Lower lobe of right lung (tissue), 2 donors: ENCODE results near the gene PTCRA. TPM values are rescaled to one million over a fixed set of nuclear protein-coding genes. Genes with fewer than 3 reads are reported as not detected.
A peak's percentile ranks its signal among the peaks of the same experiment; 100 is the strongest.

ENCODE experiments used
- ATAC-seq, 2 donors: fragments of 200-7000 bp; cut with Tn5 transposase; one replicate each; pipeline ENCODE4 v1.9.1; 2020 to 2022; ENCODE audit warnings: mild to moderate bottlenecking in 2 of 2, moderate library complexity in 2 of 2
- DNase-seq: peaks from one replicate; pipeline ENCODE4 v3.0.0-alpha.2; 2020
- H3K27ac ChIP-seq: fragments of 200-600 bp; one replicate; pipeline ENCODE4 v1.8.0; 2022
- H3K27me3 ChIP-seq: fragments of 200-600 bp; one replicate; pipeline ENCODE4 v1.8.0; 2022; ENCODE audit warnings: low read depth
- H3K36me3 ChIP-seq: fragments of 200-600 bp; one replicate; pipeline ENCODE4 v1.8.0; 2022; ENCODE audit warnings: mild to moderate bottlenecking
- H3K4me1 ChIP-seq: fragments of 200-600 bp; one replicate; pipeline ENCODE4 v1.8.0; 2022
- H3K4me3 ChIP-seq: fragments of 200-600 bp; one replicate; pipeline ENCODE4 v1.8.0; 2022; ENCODE audit warnings: mild to moderate bottlenecking
- H3K9me3 ChIP-seq: fragments of 200-600 bp; one replicate; pipeline ENCODE4 v1.8.0; 2022
- CTCF ChIP-seq: fragments of 200-600 bp; IDR thresholded peaks from one replicate; pipeline ENCODE4 v1.8.0; 2022; ENCODE audit warnings: antibody characterized with exemption, mild to moderate bottlenecking
- intact Hi-C: fragments of 100-400 bp; cut with DNase I; formaldehyde crosslinking; loops from one replicate; pipeline ENCODE4 v1.11.0; 2022
- total RNA-seq: library from RNA; stranded (reverse); fragmentation: NEBNext Ultra II Directional; extraction: Animal tissue kit (Norgen Biotek cat#: 25700); gene quantifications from one replicate; pipeline ENCODE4 v1.2.1, GENCODE V29; 2021
- donor health status: DM: no; HTN: yes; CAD: no; lungs with severe emphysema.

Gene PTCRA
- total RNA-seq, 1 donor from 2014 or later = 9.8 TPM

GRCh38 chr6:42935322-42935721, 19.5 kb downstream of the PTCRA start:
- H3K9me3 ChIP-seq = no peaks in the 10 kb centered on the region
- TF ChIP-seq CTCF = no peak
- H3K4me1 ChIP-seq = peaks cover 39% of the 10 kb centered on the region
- no peaks in the 10 kb centered on the region for H3K27me3 ChIP-seq
- DNase-seq (no peak), ATAC-seq (no peak)
- H3K27ac ChIP-seq = no peak overlapping the region
- H3K36me3 ChIP-seq = peaks cover 74% of the 10 kb centered on the region
- no peak overlapping the region for H3K4me3 ChIP-seq
- intact Hi-C loops = no loop called here

- DNase-seq = no peak
- Histone ChIP-seq H3K27ac (no peak overlapping the region), H3K36me3 (peaks cover 79% of the 10 kb centered on the region), H3K27me3 (no peaks in the 10 kb centered on the region), H3K4me3 (no peak overlapping the region), H3K4me1 (peaks cover 28% of the 10 kb centered on the region), H3K9me3 (no peaks in the 10 kb centered on the region)
- no peak for TF ChIP-seq CTCF
- intact Hi-C loops = no loop called here
- ATAC-seq = no peak
Measured at GRCh38 chr6:42936398-42936797, 20.5 kb downstream of the PTCRA start.

GRCh38 chr6:42937548-42938427, 21.9 kb downstream of the PTCRA start:
- Histone ChIP-seq H3K27me3 (no peaks in the 10 kb centered on the region), H3K9me3 (no peaks in the 10 kb centered on the region), H3K36me3 (peaks cover 68% of the 10 kb centered on the region), H3K4me1 (peaks cover 14% of the 10 kb centered on the region), H3K27ac (no peak overlapping the region), H3K4me3 (no peak overlapping the region)
- intact Hi-C loops = no loop called here
- TF ChIP-seq CTCF = no peak
- ATAC-seq (no peak), DNase-seq (no peak)

GRCh38 chr6:42938428-42938796, 22.6 kb downstream of the PTCRA start:
- DNase-seq = no peak
- Histone ChIP-seq H3K9me3 (no peaks in the 10 kb centered on the region), H3K36me3 (peaks cover 70% of the 10 kb centered on the region), H3K27me3 (no peaks in the 10 kb centered on the region), H3K27ac (no peak overlapping the region), H3K4me3 (no peak overlapping the region), H3K4me1 (peaks cover 8% of the 10 kb centered on the region)
- no peak for ATAC-seq
- intact Hi-C loops = no loop called here
- TF ChIP-seq CTCF = no peak

GRCh38 chr6:42938987-42939809, 23.3 kb downstream of the PTCRA start:
- peak in 1 of 2 donors; percentile 34 for ATAC-seq
- Histone ChIP-seq H3K4me3 (no peak overlapping the region), H3K36me3 (peaks cover 76% of the 10 kb centered on the region), H3K4me1 (peaks cover under 1% of the 10 kb centered on the region), H3K9me3 (no peaks in the 10 kb centered on the region), H3K27me3 (no peaks in the 10 kb centered on the region), H3K27ac (no peak overlapping the region)
- TF ChIP-seq CTCF = no peak
- intact Hi-C loops = no loop called here
- DNase-seq = no peak
